AG10803 (cell line): ENCODE results near the gene HSD11B1L.
"Not testable (repeated sequence)": the region's sequence is repeated elsewhere in the genome, so short reads cannot be mapped to it uniquely, and the experiment has no call there.

Source experiments
- DNase-seq: peaks from one replicate; pipeline ENCODE4 v3.0.0; 2010; ENCODE audit warnings: low read depth
- H3K4me3 ChIP-seq: 2 replicates; pipeline ENCODE4 v1.5.1; 2011; ENCODE audit warnings: mild to moderate bottlenecking, low read length, control low read depth
- CTCF ChIP-seq: conservative IDR thresholded peaks from 2 replicates; pipeline ENCODE4 v1.5.1; 2011; ENCODE audit warnings: mild to moderate bottlenecking, low read length, control low read depth, inconsistent platforms

Gene HSD11B1L

DNA sequence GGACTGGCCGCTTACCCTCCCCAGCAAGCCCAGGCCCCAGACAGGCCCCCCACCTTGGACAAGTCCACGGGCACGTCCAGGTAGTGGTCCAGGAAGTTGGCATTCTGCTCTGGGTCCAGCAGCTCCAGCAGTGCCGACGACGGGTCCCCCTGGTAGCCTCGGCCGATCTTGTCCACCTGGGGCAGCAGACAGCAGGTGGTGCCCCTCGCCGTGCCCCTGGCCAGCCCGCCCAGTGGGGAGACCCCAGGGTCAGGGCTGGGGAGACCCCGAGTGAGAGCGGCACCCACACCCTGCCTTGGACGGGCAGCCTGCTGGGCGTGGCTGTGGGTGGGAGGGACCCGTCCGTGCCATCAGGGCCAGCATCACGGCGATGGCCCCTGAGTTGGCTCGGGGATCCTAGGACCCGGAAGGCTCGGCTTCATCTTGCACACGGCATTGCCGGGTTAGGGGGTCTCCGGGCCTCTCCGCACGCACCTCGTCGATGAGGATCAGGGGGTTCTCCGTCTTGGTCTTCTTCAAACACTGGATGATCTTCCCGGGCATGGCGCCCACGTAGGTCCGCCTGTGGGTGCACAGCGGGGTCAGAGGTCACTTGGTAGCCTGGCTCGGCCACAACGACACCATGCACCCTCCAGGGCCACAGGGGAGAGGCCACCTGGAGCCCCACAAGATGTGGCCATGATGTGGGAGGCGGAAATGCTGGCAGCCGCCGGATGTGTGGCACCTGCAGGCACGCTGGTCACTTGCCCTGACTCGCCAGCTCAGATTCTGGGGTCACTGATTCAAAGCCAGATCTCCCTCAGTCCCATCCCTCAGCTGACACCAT is 15.6 kb downstream of the HSD11B1L start:
- no peak overlapping the region for H3K4me3 ChIP-seq
- no peak for DNase-seq
- TF ChIP-seq CTCF = no peak

- no peak overlapping the region for H3K4me3 ChIP-seq
- DNase-seq = no peak
- no peak for TF ChIP-seq CTCF
Measured at GRCh38 chr19:5697022-5697889, 16.4 kb downstream of the HSD11B1L start.

DNA sequence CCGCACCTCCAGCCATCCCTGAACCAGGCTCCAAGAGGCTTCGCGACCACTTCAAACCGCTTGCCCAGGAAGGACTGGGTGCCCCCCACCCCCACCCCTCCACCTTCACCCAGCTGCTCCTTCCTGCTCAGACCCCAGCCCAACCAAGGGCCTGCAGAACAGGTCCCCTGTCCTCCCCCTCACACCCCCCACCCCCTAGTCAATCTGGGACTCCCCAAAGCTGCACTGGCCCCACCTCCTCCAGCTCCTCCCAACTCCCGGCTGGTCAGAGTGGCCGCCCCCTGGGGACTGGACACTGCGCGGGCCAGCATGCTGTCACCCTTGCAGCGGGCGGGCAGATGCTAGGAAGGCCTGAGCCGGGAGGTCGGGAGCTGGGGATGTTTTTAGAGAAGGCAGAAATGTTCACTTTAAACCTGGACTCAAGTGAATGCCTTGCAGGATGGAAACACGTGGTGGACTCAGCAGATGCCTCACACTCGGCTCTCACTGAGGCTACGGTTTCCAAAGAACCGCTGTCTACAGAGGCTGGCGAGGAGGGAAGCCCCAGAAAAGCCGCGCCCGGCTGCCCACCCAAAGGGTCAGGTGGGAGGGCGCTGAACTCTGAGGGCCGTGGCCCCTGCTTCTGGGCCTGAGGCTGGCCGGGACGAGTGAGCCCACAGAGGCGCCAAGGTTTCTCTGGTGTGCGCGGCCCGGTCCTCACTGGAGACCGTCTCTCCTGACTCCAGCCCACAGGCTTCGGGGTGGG is 17.2 kb downstream of the HSD11B1L start:
- no peak for DNase-seq
- no peak for TF ChIP-seq CTCF
- H3K4me3 ChIP-seq = no peak overlapping the region

- no peak overlapping the region for H3K4me3 ChIP-seq
- no peak for TF ChIP-seq CTCF
- DNase-seq = no peak
Measured at GRCh38 chr19:5698635-5699422, 18.0 kb downstream of the HSD11B1L start.

GRCh38 chr19:5700455-5701092 is 19.7 kb downstream of the HSD11B1L start:
- H3K4me3 ChIP-seq = no peak overlapping the region
- TF ChIP-seq CTCF = no peak
- DNase-seq = no peak

DNA sequence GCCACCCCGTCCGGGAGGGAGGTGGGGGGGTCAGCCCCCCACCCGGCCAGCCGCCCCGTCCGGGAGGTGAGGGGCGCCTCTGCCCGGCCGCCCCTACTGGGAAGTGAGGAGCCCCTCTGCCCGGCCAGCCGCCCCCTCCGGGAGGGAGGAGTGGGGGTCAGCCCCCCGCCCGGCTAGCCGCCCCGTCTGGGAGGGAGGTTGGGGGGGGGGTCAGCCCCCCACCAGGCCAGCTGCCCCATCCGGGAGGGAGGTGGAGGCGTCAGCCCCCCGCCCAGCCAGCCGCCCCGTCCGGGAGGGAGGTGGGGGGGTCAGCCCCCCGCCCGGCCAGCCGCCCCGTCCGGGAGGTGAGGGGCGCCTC is 21.2 kb downstream of the HSD11B1L start:
- not testable (repeated sequence) for H3K4me3 ChIP-seq, DNase-seq
